HepG2 (cell line): Measurements from ENCODE around the gene CST3. TPM values are rescaled to one million over a fixed set of nuclear protein-coding genes. Genes with fewer than 3 reads are reported as not detected.

Experiments used
- ARNTL ChIP-seq: sonication (generic); formaldehyde crosslinking; IDR thresholded peaks from 2 replicates; pipeline ENCODE4 v1.4.0; 2020; ENCODE audit warnings: mild to moderate bottlenecking, missing genetic modification reagents
- ATF5 ChIP-seq: sonication (generic); formaldehyde crosslinking; IDR thresholded peaks from 2 replicates; pipeline ENCODE4 v1.4.0; 2020; ENCODE audit warnings: mild to moderate bottlenecking, low read depth, missing genetic modification reagents
- ATF7-NPFF ChIP-seq: sonication (generic); formaldehyde crosslinking; IDR thresholded peaks from 2 replicates; pipeline ENCODE4 v1.8.1; 2023; ENCODE audit warnings: mild to moderate bottlenecking, low read depth, missing genetic modification reagents, moderate library complexity
- ATM ChIP-seq: fragments of 450-650 bp; IDR thresholded peaks from 2 replicates; pipeline ENCODE4 v1.7.1; 2017; ENCODE audit warnings: mild to moderate bottlenecking, borderline replicate concordance
- CBFB ChIP-seq: sonication (generic); formaldehyde crosslinking; IDR thresholded peaks from 2 replicates; pipeline ENCODE4 v1.4.0; 2020; ENCODE audit warnings: missing genetic modification reagents
- CENPT ChIP-seq: sonication (generic); formaldehyde crosslinking; IDR thresholded peaks from 2 replicates; pipeline ENCODE4 v1.8.0; 2022; ENCODE audit warnings: low read depth, mild to moderate bottlenecking, moderate library complexity, missing genetic modification reagents
- FOXA1 ChIP-seq, 2 experiments: fragments of 450-650 bp in 1 of 2; sonication (generic) in 1 of 2; formaldehyde crosslinking in 1 of 2; IDR thresholded peaks; 2 replicates each; pipeline versions ENCODE4 v1.4.0 to v1.6.1; 2016 to 2020; ENCODE audit warnings: missing genetic modification reagents in 1 of 2
- GFI1 ChIP-seq: sonication (generic); formaldehyde crosslinking; IDR thresholded peaks from 2 replicates; pipeline ENCODE4 v1.5.0; 2020; ENCODE audit warnings: missing genetic modification reagents, mild to moderate bottlenecking, borderline replicate concordance
- HNRNPH1 ChIP-seq: fragments of 200-400 bp; formaldehyde crosslinking; optimal IDR thresholded peaks from 2 replicates; pipeline ENCODE3; 2017; ENCODE audit warnings: mild to moderate bottlenecking, low read depth, low read length
- HOXA5 ChIP-seq: sonication (generic); formaldehyde crosslinking; IDR thresholded peaks from 2 replicates; pipeline ENCODE4 v1.4.0; 2020; ENCODE audit warnings: missing genetic modification reagents
- IRF2 ChIP-seq: IDR thresholded peaks from 2 replicates; pipeline ENCODE4 v1.6.1; 2018; ENCODE audit warnings: missing genetic modification reagents, missing compliant biosample characterization
- KMT2B ChIP-seq: IDR thresholded peaks from 2 replicates; pipeline ENCODE4 v1.6.1; 2016; ENCODE audit warnings: missing genetic modification reagents, missing compliant biosample characterization
- PHF8 ChIP-seq: sonication (generic); formaldehyde crosslinking; IDR thresholded peaks from 2 replicates; pipeline ENCODE4 v1.5.0; 2020; ENCODE audit warnings: missing genetic modification reagents
- RBAK ChIP-seq: sonication (generic); formaldehyde crosslinking; IDR thresholded peaks from 2 replicates; pipeline ENCODE4 v1.5.1; 2020; ENCODE audit warnings: mild to moderate bottlenecking, missing genetic modification reagents
- RXRB ChIP-seq: IDR thresholded peaks from 2 replicates; pipeline ENCODE4 v1.6.1; 2016; ENCODE audit warnings: borderline replicate concordance, missing genetic modification reagents, missing compliant biosample characterization
- SMAD3 ChIP-seq: sonication (generic); formaldehyde crosslinking; IDR thresholded peaks from 2 replicates; pipeline ENCODE4 v1.4.0; 2020; ENCODE audit warnings: missing genetic modification reagents
- SNAI1 ChIP-seq: sonication (generic); formaldehyde crosslinking; IDR thresholded peaks from 2 replicates; pipeline ENCODE4 v1.5.0; 2020; ENCODE audit warnings: mild to moderate bottlenecking, missing genetic modification reagents, borderline replicate concordance
- SNRNP70 ChIP-seq: fragments of 200-400 bp; formaldehyde crosslinking; IDR thresholded peaks from 2 replicates; pipeline ENCODE4 v1.6.1; 2017; ENCODE audit warnings: mild to moderate bottlenecking, low read depth, low read length, moderate library complexity
- TCF12 ChIP-seq, 2 experiments: fragments of 450-650 bp in 1 of 2; sonication (generic) in 1 of 2; formaldehyde crosslinking in 1 of 2; IDR thresholded peaks; 2 replicates each; pipeline versions ENCODE4 v1.6.1 to v1.8.0; 2017 to 2022; ENCODE audit warnings: antibody characterized with exemption in 1 of 2, mild to moderate bottlenecking in 1 of 2, missing genetic modification reagents in 1 of 2, moderate library complexity in 1 of 2
- XRCC5 ChIP-seq: fragments of 200-400 bp; formaldehyde crosslinking; optimal IDR thresholded peaks from 2 replicates; pipeline ENCODE3; 2017; ENCODE audit warnings: mild to moderate bottlenecking, low read length
- YEATS4 ChIP-seq: sonication (generic); formaldehyde crosslinking; IDR thresholded peaks from 2 replicates; pipeline ENCODE4 v1.4.0; 2020; ENCODE audit warnings: missing genetic modification reagents, borderline replicate concordance
- ZBTB21 ChIP-seq: sonication (generic); formaldehyde crosslinking; IDR thresholded peaks from 2 replicates; pipeline ENCODE4 v1.4.0; 2020; ENCODE audit warnings: missing genetic modification reagents
- ZBTB3 ChIP-seq: sonication (generic); formaldehyde crosslinking; IDR thresholded peaks from 2 replicates; pipeline ENCODE4 v1.4.0; 2020; ENCODE audit warnings: low read depth, mild to moderate bottlenecking, moderate library complexity, missing genetic modification reagents, borderline replicate concordance
- ZNF557 ChIP-seq: sonication (generic); formaldehyde crosslinking; IDR thresholded peaks from 2 replicates; pipeline ENCODE4 v1.4.0; 2020; ENCODE audit warnings: missing genetic modification reagents
- ZNF674 ChIP-seq: sonication (generic); formaldehyde crosslinking; IDR thresholded peaks from 2 replicates; pipeline ENCODE4 v1.5.0; 2020; ENCODE audit warnings: low read depth, mild to moderate bottlenecking, missing genetic modification reagents
- ZNF839 ChIP-seq: sonication (generic); formaldehyde crosslinking; IDR thresholded peaks from 2 replicates; pipeline ENCODE4 v1.4.0; 2020; ENCODE audit warnings: missing genetic modification reagents, mild to moderate bottlenecking, borderline replicate concordance
- ZSCAN12 ChIP-seq: sonication (generic); formaldehyde crosslinking; IDR thresholded peaks from 2 replicates; pipeline ENCODE4 v1.9.0; 2021; ENCODE audit warnings: mild to moderate bottlenecking, missing genetic modification reagents
- polyA plus RNA-seq, 8 experiments: library from polyadenylated mRNA; depleted of rRNA in 3 of 8; stranded (reverse) in 7 of 8; unstranded in 1 of 8; fragments of >200 nt; fragmentation: Illumina TruSeq in 4 of 8; extraction: Trizol in 4 of 8; gene quantifications; 2 replicates each; pipeline versions ENCODE4 v1.2.1 to v1.2.3, GENCODE V29; 2011 to 2016; ENCODE audit warnings: low read depth in 4 of 8, missing spikeins in 1 of 8, mixed read lengths in 1 of 8; ENCODE audit not compliant: insufficient read depth in 1 of 8
- total RNA-seq, 5 experiments: library from RNA; depleted of rRNA; stranded (reverse); fragments of >200 nt; fragmentation: Illumina TruSeq; extraction: Trizol; gene quantifications; 2 replicates each; pipeline ENCODE4 v1.2.3, GENCODE V29; 2016; ENCODE audit warnings: low read depth in 1 of 5
- TF ChIP-seq, protein P1 (sequence below): IDR thresholded peaks from 2 replicates; pipeline ENCODE4 v1.6.1; 2016; ENCODE audit warnings: low read depth
- TF ChIP-seq, protein P2 (sequence below): sonication (generic); formaldehyde crosslinking; IDR thresholded peaks from 2 replicates; pipeline ENCODE4 v1.8.0; 2022; ENCODE audit warnings: missing genetic modification reagents, mild to moderate bottlenecking, moderate library complexity, borderline replicate concordance

The CST3 gene
- total and polyA plus RNA-seq, 2 of the 13 experiments (the other 11 are each of a cell fraction or from before 2014, with no cell fraction given) = 690 to 1,005 TPM

- TF ChIP-seq ZBTB21 (CRISPR knock-in tag) = no peak
- TF ChIP-seq IRF2 = 0 out of 2 replicates have a peak, but pooled peaks have one; percentile 41
- no peak for TF ChIP-seq YEATS4 (CRISPR knock-in tag)
- no peak for TF ChIP-seq HNRNPH1
- TF ChIP-seq ZNF557 = no peak
- TF ChIP-seq ATM = no peak
- no peak for TF ChIP-seq SNAI1 (CRISPR knock-in tag)
- no peak for TF ChIP-seq ATF5 (CRISPR knock-in tag)
- TF ChIP-seq SNRNP70 = no peak
- TF ChIP-seq, protein P1, sequence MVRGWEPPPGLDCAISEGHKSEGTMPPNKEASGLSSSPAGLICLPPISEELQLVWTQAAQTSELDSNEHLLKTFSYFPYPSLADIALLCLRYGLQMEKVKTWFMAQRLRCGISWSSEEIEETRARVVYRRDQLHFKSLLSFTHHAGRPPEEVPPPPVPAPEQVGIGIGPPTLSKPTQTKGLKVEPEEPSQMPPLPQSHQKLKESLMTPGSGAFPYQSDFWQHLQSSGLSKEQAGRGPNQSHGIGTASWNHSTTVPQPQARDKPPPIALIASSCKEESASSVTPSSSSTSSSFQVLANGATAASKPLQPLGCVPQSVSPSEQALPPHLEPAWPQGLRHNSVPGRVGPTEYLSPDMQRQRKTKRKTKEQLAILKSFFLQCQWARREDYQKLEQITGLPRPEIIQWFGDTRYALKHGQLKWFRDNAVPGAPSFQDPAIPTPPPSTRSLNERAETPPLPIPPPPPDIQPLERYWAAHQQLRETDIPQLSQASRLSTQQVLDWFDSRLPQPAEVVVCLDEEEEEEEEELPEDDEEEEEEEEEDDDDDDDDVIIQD (CRISPR knock-in tag) = no peak
- no peak for TF ChIP-seq ZSCAN12 (CRISPR knock-in tag)
- no peak for TF ChIP-seq ARNTL (CRISPR knock-in tag)
- no peak for TF ChIP-seq ZNF839 (CRISPR knock-in tag)
- TF ChIP-seq ZNF674 (CRISPR knock-in tag) = no peak
- TF ChIP-seq XRCC5 = peak; percentile 78
- TF ChIP-seq ZBTB3 (CRISPR knock-in tag) = no peak
- no peak for TF ChIP-seq SMAD3
- peak; percentile 78; the same call in 1 of the 2 replicates for TF ChIP-seq GFI1 (CRISPR knock-in tag)
- TF ChIP-seq ATF7-NPFF = no peak
- no peak for TF ChIP-seq TCF12 (IDR thresholded peaks at IDR 0.05)
- no peak for TF ChIP-seq TCF12 (CRISPR knock-in tag; IDR thresholded peaks at IDR 0.05)
- no peak for TF ChIP-seq CBFB (CRISPR knock-in tag)
- TF ChIP-seq RBAK (CRISPR knock-in tag) = no peak
- no peak for TF ChIP-seq PHF8
- no peak for TF ChIP-seq CENPT (CRISPR knock-in tag)
- TF ChIP-seq, protein P2, sequence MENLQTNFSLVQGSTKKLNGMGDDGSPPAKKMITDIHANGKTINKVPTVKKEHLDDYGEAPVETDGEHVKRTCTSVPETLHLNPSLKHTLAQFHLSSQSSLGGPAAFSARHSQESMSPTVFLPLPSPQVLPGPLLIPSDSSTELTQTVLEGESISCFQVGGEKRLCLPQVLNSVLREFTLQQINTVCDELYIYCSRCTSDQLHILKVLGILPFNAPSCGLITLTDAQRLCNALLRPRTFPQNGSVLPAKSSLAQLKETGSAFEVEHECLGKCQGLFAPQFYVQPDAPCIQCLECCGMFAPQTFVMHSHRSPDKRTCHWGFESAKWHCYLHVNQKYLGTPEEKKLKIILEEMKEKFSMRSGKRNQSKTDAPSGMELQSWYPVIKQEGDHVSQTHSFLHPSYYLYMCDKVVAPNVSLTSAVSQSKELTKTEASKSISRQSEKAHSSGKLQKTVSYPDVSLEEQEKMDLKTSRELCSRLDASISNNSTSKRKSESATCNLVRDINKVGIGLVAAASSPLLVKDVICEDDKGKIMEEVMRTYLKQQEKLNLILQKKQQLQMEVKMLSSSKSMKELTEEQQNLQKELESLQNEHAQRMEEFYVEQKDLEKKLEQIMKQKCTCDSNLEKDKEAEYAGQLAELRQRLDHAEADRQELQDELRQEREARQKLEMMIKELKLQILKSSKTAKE (CRISPR knock-in tag) = no peak
- 0 out of 2 replicates have a peak, but pooled peaks have one; percentile 51 for TF ChIP-seq KMT2B (CRISPR knock-in tag)
- peak; percentile 35; the same call in 1 of the 2 replicates for TF ChIP-seq RXRB (CRISPR knock-in tag)
- TF ChIP-seq FOXA1 (IDR thresholded peaks at IDR 0.05) = no peak
- no peak for TF ChIP-seq FOXA1 (CRISPR knock-in tag; IDR thresholded peaks at IDR 0.05)
- TF ChIP-seq HOXA5 (CRISPR knock-in tag) = no peak
Observed at GRCh38 chr20:23622839-23623343, 14.9 kb downstream of the CST3 start (continued).
